HCT116 (cell line): ENCODE data around the gene PHKA2. TPM values are rescaled to one million over a fixed set of nuclear protein-coding genes. Genes with fewer than 3 reads are reported as not detected.

Experiments
- ATAC-seq: fragments of 200-7000 bp; cut with Tn5 transposase; 2 replicates; pipeline ENCODE4 v1.9.1; 2020; ENCODE audit warnings: mild to moderate bottlenecking, moderate library complexity
- BruUV-seq: library from RNA; stranded (reverse); fragments of 400-500 nt; replicated peaks from 2 replicates; lab custom pipeline; 2021; lab: Mats Ljungman, UMichigan
- CTCF ChIA-PET: fragments of 300-600 bp; sonication (Branson Sonifier 250); formaldehyde crosslinking; loops from one replicate; lab custom pipeline; 2021; ENCODE audit warnings: antibody characterized with exemption; lab: Charles Lee
- POLR2A ChIA-PET: fragments of 300-600, 350-600 bp; sonication (Branson Sonifier 250); formaldehyde crosslinking; loops from one replicate; lab custom pipeline; 2021; ENCODE audit warnings: antibody characterized with exemption; lab: Charles Lee
- RAD21 ChIA-PET, 2 experiments: fragments of 300-600 bp; sonication (Branson Sonifier 250); formaldehyde crosslinking; loops; one replicate each; lab custom pipeline; 2023; ENCODE audit warnings: low total read pairs in 2 of 2; ENCODE audit not compliant: uncharacterized antibody in 2 of 2, unreplicated experiment in 2 of 2, low non-redundant PET in 1 of 2; lab: Charles Lee
- DNase-seq: peaks from one replicate; pipeline ENCODE4 v3.0.0-alpha.2; 2010; ENCODE audit warnings: low read depth, low spot score
- H2AFZ ChIP-seq: fragments of 200-600 bp; shearing (Covaris generic), sonication (generic); 2 replicates; pipeline ENCODE4 v1.6.1; 2017; ENCODE audit warnings: low read depth, mixed run types, mixed read lengths, antibody characterized with exemption, low read length; ENCODE audit not compliant: poor library complexity, severe bottlenecking
- H3K27ac ChIP-seq: 2 replicates; pipeline ENCODE4 v1.5.1; 2012; ENCODE audit warnings: low read depth, low read length
- H3K27me3 ChIP-seq: fragments of 200-600 bp; sonication (generic); 2 replicates; pipeline ENCODE4 v1.6.1; 2016; ENCODE audit warnings: mixed run types, low read length, mixed read lengths; ENCODE audit not compliant: insufficient read depth
- H3K36me3 ChIP-seq, 2 experiments: fragments of 200-500 bp in 1 of 2; fragments of 200-600 bp in 1 of 2; sonication (Bioruptor generic) in 1 of 2; sonication (generic) in 1 of 2; 2 replicates each; pipeline versions ENCODE4 v1.5.1 to v1.6.1; 2014 to 2016; ENCODE audit warnings: low read length in 2 of 2, inconsistent platforms in 1 of 2, mixed read lengths in 1 of 2, mixed run types in 1 of 2; ENCODE audit not compliant: insufficient read depth in 2 of 2, control insufficient read depth in 1 of 2
- H3K4me1 ChIP-seq, 2 experiments: fragments of 200-600 bp in 1 of 2; sonication (generic) in 1 of 2; 2 replicates each; pipeline versions ENCODE4 v1.5.1 to v1.6.1; 2012 to 2017; ENCODE audit warnings: low read length in 2 of 2, inconsistent platforms in 1 of 2, mild to moderate bottlenecking in 1 of 2, mixed read lengths in 1 of 2, mixed run types in 1 of 2, moderate library complexity in 1 of 2; ENCODE audit not compliant: insufficient read depth in 2 of 2, control insufficient read depth in 1 of 2
- H3K4me2 ChIP-seq: fragments of 200-600 bp; sonication (generic); 2 replicates; pipeline ENCODE4 v1.6.1; 2017; ENCODE audit warnings: mixed run types, low read length, mixed read lengths
- H3K4me3 ChIP-seq, 2 experiments: fragments of 200-600 bp in 1 of 2; sonication (generic) in 1 of 2; replicated peaks in 1 of 2; 2 replicates each; pipeline ENCODE4 v1.5.1; 2011 to 2016; ENCODE audit warnings: low read length in 2 of 2, control low read depth in 1 of 2, low read depth in 1 of 2, mild to moderate bottlenecking in 1 of 2, mixed read lengths in 1 of 2, mixed run types in 1 of 2
- H3K79me2 ChIP-seq: fragments of 200-600 bp; sonication (generic); 2 replicates; pipeline ENCODE4 v1.6.1; 2017; ENCODE audit warnings: mild to moderate bottlenecking, mixed run types, low read length, moderate library complexity, mixed read lengths; ENCODE audit not compliant: insufficient read depth
- H3K9ac ChIP-seq: fragments of 200-600 bp; sonication (generic); 2 replicates; pipeline ENCODE4 v1.6.1; 2016; ENCODE audit warnings: low read length, mixed read lengths
- H3K9me2 ChIP-seq: fragments of 200-600 bp; sonication (generic), shearing (Covaris generic); 2 replicates; pipeline ENCODE4 v1.6.1; 2017; ENCODE audit warnings: mixed run types, mild to moderate bottlenecking, moderate library complexity; ENCODE audit not compliant: insufficient read depth
- H3K9me3 ChIP-seq, 2 experiments: fragments of 200-500 bp in 1 of 2; fragments of 200-600 bp in 1 of 2; sonication (Bioruptor generic) in 1 of 2; sonication (generic) in 1 of 2; 2 replicates each; pipeline ENCODE4 v1.6.1; 2014 to 2017; ENCODE audit warnings: low read length in 2 of 2, mixed read lengths in 2 of 2, inconsistent platforms in 1 of 2, low read depth in 1 of 2, mild to moderate bottlenecking in 1 of 2, mixed run types in 1 of 2, moderate library complexity in 1 of 2; ENCODE audit not compliant: control insufficient read depth in 1 of 2, insufficient read depth in 1 of 2
- H4K20me1 ChIP-seq: fragments of 200-600 bp; sonication (generic), shearing (Covaris generic); 2 replicates; pipeline ENCODE4 v1.6.1; 2017; ENCODE audit warnings: mixed run types, mild to moderate bottlenecking, moderate library complexity; ENCODE audit not compliant: insufficient read depth
- CBX3 ChIP-seq: IDR thresholded peaks from 2 replicates; pipeline ENCODE4 v1.6.1; 2012; ENCODE audit warnings: low read depth
- CEBPB ChIP-seq: IDR thresholded peaks from 2 replicates; pipeline ENCODE4 v1.6.1; 2012; ENCODE audit warnings: low read depth
- EGR1 ChIP-seq: IDR thresholded peaks from 2 replicates; pipeline ENCODE4 v1.6.1; 2012; ENCODE audit warnings: low read depth
- EZH2 ChIP-seq: fragments of 200-600 bp; sonication (generic); IDR thresholded peaks from 2 replicates; pipeline ENCODE4 v1.6.1; 2017; ENCODE audit warnings: antibody characterized with exemption, mixed run types
- EZH2phosphoT487 ChIP-seq: fragments of 200-600 bp; IDR thresholded peaks from 2 replicates; pipeline ENCODE4 v1.6.1; 2018; ENCODE audit warnings: antibody characterized with exemption, borderline replicate concordance
- JUND ChIP-seq: IDR thresholded peaks from 2 replicates; pipeline ENCODE4 v1.6.1; 2012
- RAD21 ChIP-seq: IDR thresholded peaks from 2 replicates; pipeline ENCODE4 v1.6.1; 2012; ENCODE audit warnings: low read depth, mild to moderate bottlenecking
- SP1 ChIP-seq: IDR thresholded peaks from 2 replicates; pipeline ENCODE4 v1.6.1; 2012; ENCODE audit warnings: low read depth
- SRF ChIP-seq: IDR thresholded peaks from 2 replicates; pipeline ENCODE4 v1.6.1; 2012; ENCODE audit warnings: low read depth
- ZFX ChIP-seq: fragments of 450-650 bp; IDR thresholded peaks from 2 replicates; pipeline ENCODE4 v1.6.1; 2017
- ZNF274 ChIP-seq: fragments of 200-500 bp; sonication (Bioruptor generic); IDR thresholded peaks from 2 replicates; pipeline ENCODE4 v1.6.1; 2014; ENCODE audit warnings: mild to moderate bottlenecking, low read depth, low read length, inconsistent platforms
- intact Hi-C: fragments of 100-400 bp; cut with micrococcal nuclease; formaldehyde crosslinking; loops from 2 replicates; pipeline ENCODE4 v1.10.0; 2022
- total RNA-seq: library from RNA; stranded (reverse); gene quantifications from one replicate; pipeline ENCODE4 v1.2.1, GENCODE V29; 2021; ENCODE audit not compliant: unreplicated experiment
- TF ChIP-seq, protein P1 (sequence below): IDR thresholded peaks from 2 replicates; pipeline ENCODE4 v1.6.1; 2012
- TF ChIP-seq, protein P2 (sequence below): IDR thresholded peaks from 2 replicates; pipeline ENCODE4 v1.6.1; 2012; ENCODE audit warnings: low read depth

PHKA2 gene
- total RNA-seq, 1 experiment from 2014 or later: 23.8 TPM

DNA sequence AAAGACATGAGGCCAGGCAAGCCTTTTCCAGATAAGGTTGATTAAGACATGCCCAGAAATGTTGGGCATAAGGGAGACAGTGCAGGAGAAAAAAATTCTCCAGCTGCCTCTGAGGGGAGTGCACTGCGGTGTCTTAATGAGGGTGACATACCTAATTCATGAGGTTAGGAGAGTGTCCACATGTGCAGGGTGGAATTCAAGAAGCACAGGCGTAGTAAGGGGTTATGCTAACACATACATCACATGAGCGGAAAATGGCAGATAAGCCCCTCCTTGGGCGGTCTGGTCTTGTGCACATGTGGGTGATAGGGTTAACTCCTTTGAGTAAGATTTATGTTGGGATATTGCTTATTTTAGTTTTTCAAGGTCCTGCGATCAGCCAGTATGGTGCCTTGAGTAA is 122.4 kb downstream of the PHKA2 start:
- Histone ChIP-seq H3K9ac (no peak overlapping the region), H3K79me2 (no peaks in the 10 kb centered on the region), H3K27ac (no peak overlapping the region), H3K27me3 (no peaks in the 10 kb centered on the region), H4K20me1 (no peaks in the 10 kb centered on the region), H3K9me2 (no peaks in the 10 kb centered on the region), H3K9me3 (no peaks in the 10 kb centered on the region), H3K4me2 (no peak overlapping the region), H3K4me3 (no peak overlapping the region), H3K4me1 (no peaks in the 10 kb centered on the region), H3K36me3 (no peaks in the 10 kb centered on the region), H2AFZ (no peak overlapping the region)
- no TSS peak for BruUV-seq
- ChIA-PET POLR2A (no interaction called here), CTCF (no interaction called here), RAD21 (no interaction called here)
- intact Hi-C loops: no loop called here
- ATAC-seq (no peak), DNase-seq (no peak)
- no peak for TF ChIP-seq ZFX
- TF ChIP-seq, protein P1, sequence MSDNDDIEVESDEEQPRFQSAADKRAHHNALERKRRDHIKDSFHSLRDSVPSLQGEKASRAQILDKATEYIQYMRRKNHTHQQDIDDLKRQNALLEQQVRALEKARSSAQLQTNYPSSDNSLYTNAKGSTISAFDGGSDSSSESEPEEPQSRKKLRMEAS: no peak
- no peak for TF ChIP-seq EGR1
- no peak for TF ChIP-seq EZH2phosphoT487
- no peak for TF ChIP-seq SP1
- TF ChIP-seq EZH2: no peak
- no peak for TF ChIP-seq CBX3
- TF ChIP-seq ZNF274: no peak
- no peak for TF ChIP-seq RAD21
- TF ChIP-seq, protein P2, sequence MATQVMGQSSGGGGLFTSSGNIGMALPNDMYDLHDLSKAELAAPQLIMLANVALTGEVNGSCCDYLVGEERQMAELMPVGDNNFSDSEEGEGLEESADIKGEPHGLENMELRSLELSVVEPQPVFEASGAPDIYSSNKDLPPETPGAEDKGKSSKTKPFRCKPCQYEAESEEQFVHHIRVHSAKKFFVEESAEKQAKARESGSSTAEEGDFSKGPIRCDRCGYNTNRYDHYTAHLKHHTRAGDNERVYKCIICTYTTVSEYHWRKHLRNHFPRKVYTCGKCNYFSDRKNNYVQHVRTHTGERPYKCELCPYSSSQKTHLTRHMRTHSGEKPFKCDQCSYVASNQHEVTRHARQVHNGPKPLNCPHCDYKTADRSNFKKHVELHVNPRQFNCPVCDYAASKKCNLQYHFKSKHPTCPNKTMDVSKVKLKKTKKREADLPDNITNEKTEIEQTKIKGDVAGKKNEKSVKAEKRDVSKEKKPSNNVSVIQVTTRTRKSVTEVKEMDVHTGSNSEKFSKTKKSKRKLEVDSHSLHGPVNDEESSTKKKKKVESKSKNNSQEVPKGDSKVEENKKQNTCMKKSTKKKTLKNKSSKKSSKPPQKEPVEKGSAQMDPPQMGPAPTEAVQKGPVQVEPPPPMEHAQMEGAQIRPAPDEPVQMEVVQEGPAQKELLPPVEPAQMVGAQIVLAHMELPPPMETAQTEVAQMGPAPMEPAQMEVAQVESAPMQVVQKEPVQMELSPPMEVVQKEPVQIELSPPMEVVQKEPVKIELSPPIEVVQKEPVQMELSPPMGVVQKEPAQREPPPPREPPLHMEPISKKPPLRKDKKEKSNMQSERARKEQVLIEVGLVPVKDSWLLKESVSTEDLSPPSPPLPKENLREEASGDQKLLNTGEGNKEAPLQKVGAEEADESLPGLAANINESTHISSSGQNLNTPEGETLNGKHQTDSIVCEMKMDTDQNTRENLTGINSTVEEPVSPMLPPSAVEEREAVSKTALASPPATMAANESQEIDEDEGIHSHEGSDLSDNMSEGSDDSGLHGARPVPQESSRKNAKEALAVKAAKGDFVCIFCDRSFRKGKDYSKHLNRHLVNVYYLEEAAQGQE: no peak
- no peak for TF ChIP-seq SRF
- TF ChIP-seq JUND: no peak
- no peak for TF ChIP-seq CEBPB
